Tibial nerve (tissue), 4 donors: ENCODE measurements around the gene SHROOM2.

Source experiments
- CTCF ChIP-seq, 5 experiments: fragments of 200-600 bp in 3 of 5; fragments of 450-650 bp in 2 of 5; sonication (generic) in 3 of 5; IDR thresholded peaks; one replicate each; pipeline ENCODE4 v1.5.1; 2016 to 2019; ENCODE audit warnings: antibody characterized with exemption in 5 of 5, mild to moderate bottlenecking in 3 of 5, moderate library complexity in 2 of 5
- EP300 ChIP-seq, 2 donors: sonication (generic); formaldehyde crosslinking; IDR thresholded peaks; one replicate each; pipeline ENCODE4 v1.6.1; 2017; ENCODE audit warnings: antibody characterized with exemption in 2 of 2, mild to moderate bottlenecking in 1 of 2
- POLR2A ChIP-seq, 2 donors: fragments of 450-650 bp; IDR thresholded peaks; one replicate each; pipeline ENCODE4 v1.6.1; 2017; ENCODE audit warnings: antibody characterized with exemption in 2 of 2, mild to moderate bottlenecking in 2 of 2, moderate library complexity in 2 of 2

- TF ChIP-seq CTCF (IDR thresholded peaks at IDR 0.05) (no peak), POLR2A (IDR thresholded peaks at IDR 0.05) (no peak), EP300 (IDR thresholded peaks at IDR 0.05) (no peak)
These were observed 10.3 kb upstream of the SHROOM2 start for GRCh38 chrX:9775930-9776329.
